ENCODE measurements around the gene TBR1. TPM values are rescaled to one million over a fixed set of nuclear protein-coding genes. Genes with fewer than 3 reads are reported as not detected.

TBR1 gene
- total and polyA plus RNA-seq, 4 experiments from 2014 or later, result not detected

DNA sequence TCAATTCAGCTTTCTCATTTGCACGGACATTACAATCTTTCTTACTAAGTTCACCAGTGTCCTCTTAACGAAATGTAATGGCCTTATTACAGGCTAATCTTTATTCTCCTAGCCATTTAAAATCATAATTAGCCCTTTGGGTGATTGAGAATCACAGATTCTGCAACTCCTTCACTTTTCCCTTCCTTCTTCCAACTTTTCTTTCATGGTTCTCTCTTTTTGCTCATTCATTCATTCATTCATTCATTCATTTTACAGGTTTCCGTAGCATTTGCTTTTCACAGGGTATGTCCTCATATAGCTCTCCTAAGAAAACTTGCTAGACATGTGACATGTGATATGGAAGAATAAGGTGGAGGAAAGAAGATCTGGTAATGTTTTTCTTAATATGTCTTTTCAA lies 16.0 kb downstream of the TBR1 start:
- Histone ChIP-seq H3K4me3 (ENCODE audit: low read length in 2 of 2) (no peak overlapping the region), H3K27ac (ENCODE audit: low read depth, low read length) (no peak overlapping the region), H3K36me3 (ENCODE audit: insufficient read depth, low read length) (no peaks in the 10 kb centered on the region), H3K27me3 (ENCODE audit: insufficient read depth, low read length) (peaks cover 16% of the 10 kb centered on the region), H3K4me1 (ENCODE audit: insufficient read depth, low read length) (peaks cover 6% of the 10 kb centered on the region), H3K9me3 (ENCODE audit: control insufficient read depth in 1 of 2, low read length in 2 of 2) (no peaks in the 10 kb centered on the region)
- Mint-ChIP-seq H3K9me3 (peaks cover 0 to 18% (median 9%) of the 10 kb centered on the region in 8 donors), H3K27me3 (peaks cover 49 to 56% of the 10 kb centered on the region in 2 donors), H3K4me3 (no peak overlapping the region), H3K4me1 (peaks cover 3 to 6% (median 5%) of the 10 kb centered on the region in 4 donors), H3K36me3 (no peaks in the 10 kb centered on the region), H3K27ac (no peak overlapping the region)
- CTCF ChIA-PET (ENCODE audit: partially characterized antibody), result no interaction called here
- intact Hi-C loops (cut with micrococcal nuclease), result no loop called here
- no peak for DNase-seq
- POLR2A ChIA-PET (ENCODE audit: partially characterized antibody), result no interaction called here

GRCh38 chr2:161434118-161434517 lies 18.0 kb downstream of the TBR1 start:
- no peak for DNase-seq
- H3K36me3 ChIP-seq (ENCODE audit: insufficient read depth, low read length), result no peaks in the 10 kb centered on the region
- Mint-ChIP-seq H3K36me3 (no peaks in the 10 kb centered on the region), H3K4me1 (no peaks in the 10 kb centered on the region), H3K27ac (no peak overlapping the region), H3K4me3 (no peak overlapping the region), H3K27me3 (peaks cover 41 to 48% of the 10 kb centered on the region in 2 donors), H3K9me3 (peaks cover 0 to 11% (median 3%) of the 10 kb centered on the region in 8 donors)
- ChIA-PET POLR2A (ENCODE audit: partially characterized antibody) (no interaction called here), CTCF (ENCODE audit: partially characterized antibody) (no interaction called here)
- intact Hi-C loops (cut with micrococcal nuclease), result no loop called here
- no peak overlapping the region for H3K27ac ChIP-seq (ENCODE audit: low read depth, low read length)
- H3K4me3 ChIP-seq (ENCODE audit: low read length in 2 of 2), result no peak overlapping the region
- no peaks in the 10 kb centered on the region for H3K9me3 ChIP-seq (ENCODE audit: control insufficient read depth in 1 of 2, low read length in 2 of 2)
- no peaks in the 10 kb centered on the region for H3K4me1 ChIP-seq (ENCODE audit: insufficient read depth, low read length)
- H3K27me3 ChIP-seq (ENCODE audit: insufficient read depth, low read length), result peaks cover 4% of the 10 kb centered on the region

DNA sequence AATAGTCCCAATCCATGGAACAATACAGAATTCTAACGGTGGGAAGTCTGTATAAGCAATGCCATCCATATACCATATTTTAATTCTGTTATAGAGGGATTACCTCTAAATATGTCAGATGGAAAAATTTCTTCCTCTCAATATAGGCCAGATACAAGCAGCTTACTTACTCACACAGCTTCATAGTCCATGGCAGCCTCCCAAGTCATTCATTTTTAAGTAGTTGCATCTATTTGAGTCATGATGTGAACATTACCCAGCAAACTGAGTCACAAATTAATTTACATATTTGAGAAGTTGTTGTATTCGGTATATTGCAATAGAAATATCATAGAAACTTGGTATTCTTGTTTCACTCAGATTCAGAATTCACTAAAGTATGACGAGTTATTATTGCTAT lies 20.3 kb downstream of the TBR1 start:
- Mint-ChIP-seq H3K4me3 (no peak overlapping the region), H3K36me3 (no peaks in the 10 kb centered on the region), H3K9me3 (peaks cover 0 to 8% (median 3%) of the 10 kb centered on the region in 8 donors), H3K27me3 (peaks cover 27 to 36% of the 10 kb centered on the region in 2 donors), H3K27ac (no peak overlapping the region), H3K4me1 (no peaks in the 10 kb centered on the region)
- intact Hi-C loops (cut with micrococcal nuclease), result no loop called here
- Histone ChIP-seq H3K4me3 (ENCODE audit: low read length in 2 of 2) (no peak overlapping the region), H3K9me3 (ENCODE audit: control insufficient read depth in 1 of 2, low read length in 2 of 2) (no peaks in the 10 kb centered on the region), H3K27ac (ENCODE audit: low read depth, low read length) (no peak overlapping the region), H3K27me3 (ENCODE audit: insufficient read depth, low read length) (peaks cover 4% of the 10 kb centered on the region), H3K36me3 (ENCODE audit: insufficient read depth, low read length) (no peaks in the 10 kb centered on the region), H3K4me1 (ENCODE audit: insufficient read depth, low read length) (no peaks in the 10 kb centered on the region)
- ChIA-PET POLR2A (ENCODE audit: partially characterized antibody) (no interaction called here), CTCF (ENCODE audit: partially characterized antibody) (no interaction called here)
- DNase-seq, result no peak

- Histone ChIP-seq H3K4me3 (ENCODE audit: low read length in 2 of 2) (no peak overlapping the region), H3K27ac (ENCODE audit: low read depth, low read length) (no peak overlapping the region), H3K4me1 (ENCODE audit: insufficient read depth, low read length) (no peaks in the 10 kb centered on the region), H3K27me3 (ENCODE audit: insufficient read depth, low read length) (peaks cover 4% of the 10 kb centered on the region), H3K9me3 (ENCODE audit: control insufficient read depth in 1 of 2, low read length in 2 of 2) (no peaks in the 10 kb centered on the region), H3K36me3 (ENCODE audit: insufficient read depth, low read length) (no peaks in the 10 kb centered on the region)
- no peaks in the 10 kb centered on the region for H3K4me1 Mint-ChIP-seq
- intact Hi-C loops (cut with micrococcal nuclease), result no loop called here
- H3K27me3 Mint-ChIP-seq, result peaks cover 28 to 40% of the 10 kb centered on the region in 2 donors
- ChIA-PET POLR2A (ENCODE audit: partially characterized antibody) (no interaction called here), CTCF (ENCODE audit: partially characterized antibody) (no interaction called here)
- H3K4me3 Mint-ChIP-seq, result no peak overlapping the region
- H3K9me3 Mint-ChIP-seq, result peaks cover 0 to 8% (median 3%) of the 10 kb centered on the region in 8 donors
- no peak overlapping the region for H3K27ac Mint-ChIP-seq
- no peaks in the 10 kb centered on the region for H3K36me3 Mint-ChIP-seq
- no peak for DNase-seq
Measured at GRCh38 chr2:161438598-161438997, 22.5 kb downstream of the TBR1 start.

DNA sequence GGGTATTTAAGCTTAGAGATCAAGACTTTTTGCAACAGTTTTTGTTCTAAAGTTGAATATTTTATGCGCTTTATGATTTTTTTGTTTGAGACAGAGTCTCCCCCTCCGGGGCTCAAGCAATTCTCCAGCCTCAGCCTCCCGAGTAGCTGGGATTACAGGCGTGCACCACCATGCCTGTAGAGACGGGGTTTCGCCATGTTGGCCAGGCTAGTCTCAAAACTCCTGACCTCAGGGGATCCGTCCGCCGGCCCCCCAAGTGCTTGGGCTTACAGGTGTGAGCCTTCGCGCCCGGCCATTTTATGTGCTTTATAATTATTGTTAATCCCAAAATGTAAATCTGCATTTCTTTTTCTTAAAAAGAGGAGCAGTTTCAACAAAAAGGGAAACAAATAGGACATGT lies 29.0 kb downstream of the TBR1 start:
- Mint-ChIP-seq H3K36me3 (no peaks in the 10 kb centered on the region), H3K9me3 (no peaks in the 10 kb centered on the region), H3K4me3 (no peak overlapping the region), H3K27me3 (peaks cover 19 to 28% of the 10 kb centered on the region in 2 donors), H3K27ac (no peak overlapping the region), H3K4me1 (no peaks in the 10 kb centered on the region)
- ChIA-PET CTCF (ENCODE audit: partially characterized antibody) (no interaction called here), POLR2A (ENCODE audit: partially characterized antibody) (no interaction called here)
- H3K27me3 ChIP-seq (ENCODE audit: insufficient read depth, low read length), result peaks cover 3% of the 10 kb centered on the region
- H3K4me1 ChIP-seq (ENCODE audit: insufficient read depth, low read length), result no peaks in the 10 kb centered on the region
- H3K9me3 ChIP-seq (ENCODE audit: control insufficient read depth in 1 of 2, low read length in 2 of 2), result no peaks in the 10 kb centered on the region
- intact Hi-C loops (cut with micrococcal nuclease), result no loop called here
- DNase-seq, result no peak
- H3K36me3 ChIP-seq (ENCODE audit: insufficient read depth, low read length), result no peaks in the 10 kb centered on the region
- no peak overlapping the region for H3K27ac ChIP-seq (ENCODE audit: low read depth, low read length)
- no peak overlapping the region for H3K4me3 ChIP-seq (ENCODE audit: low read length in 2 of 2)

GRCh38 chr2:161448431-161448830 lies 32.3 kb downstream of the TBR1 start:
- ChIA-PET POLR2A (ENCODE audit: partially characterized antibody) (no interaction called here), CTCF (ENCODE audit: partially characterized antibody) (no interaction called here)
- intact Hi-C loops (cut with micrococcal nuclease), result no loop called here
- H3K27me3 ChIP-seq (ENCODE audit: insufficient read depth, low read length), result peaks cover 3% of the 10 kb centered on the region
- no peaks in the 10 kb centered on the region for H3K4me1 ChIP-seq (ENCODE audit: insufficient read depth, low read length)
- Mint-ChIP-seq H3K27ac (no peak overlapping the region), H3K36me3 (no peaks in the 10 kb centered on the region), H3K9me3 (no peaks in the 10 kb centered on the region), H3K4me1 (no peaks in the 10 kb centered on the region), H3K27me3 (peaks cover 10 to 16% of the 10 kb centered on the region in 2 donors), H3K4me3 (no peak overlapping the region)
- H3K9me3 ChIP-seq (ENCODE audit: control insufficient read depth in 1 of 2, low read length in 2 of 2), result no peaks in the 10 kb centered on the region
- no peaks in the 10 kb centered on the region for H3K36me3 ChIP-seq (ENCODE audit: insufficient read depth, low read length)
- H3K4me3 ChIP-seq (ENCODE audit: low read length in 2 of 2), result no peak overlapping the region
- H3K27ac ChIP-seq (ENCODE audit: low read depth, low read length), result no peak overlapping the region
- DNase-seq, result no peak

DNA sequence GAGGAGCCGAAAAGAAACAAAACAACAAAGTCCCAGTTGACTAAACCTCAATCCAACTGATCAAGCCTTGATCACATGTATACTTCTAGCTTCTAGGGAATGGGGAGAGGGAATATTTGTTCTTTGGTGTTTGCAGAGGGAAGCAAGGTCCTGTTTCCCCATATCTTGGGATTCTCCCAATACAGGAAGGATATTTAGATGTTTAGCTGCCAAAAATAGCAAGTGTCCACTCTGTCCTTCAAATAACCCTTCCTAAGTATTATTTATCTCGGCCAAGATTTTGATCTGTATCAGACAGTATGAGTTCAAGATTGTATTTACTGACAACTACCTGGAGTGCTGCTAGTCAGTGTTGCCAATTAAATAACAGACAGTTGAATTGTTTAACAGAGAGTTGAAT lies 55.5 kb downstream of the TBR1 start:
- no peak for DNase-seq
- CTCF ChIA-PET (ENCODE audit: partially characterized antibody), result no interaction called here
- Mint-ChIP-seq H3K4me3 (no peak overlapping the region), H3K27ac (no peak overlapping the region), H3K4me1 (no peaks in the 10 kb centered on the region), H3K36me3 (no peaks in the 10 kb centered on the region), H3K9me3 (peaks cover 0 to 8% (median 0%) of the 10 kb centered on the region in 8 donors), H3K27me3 (peaks cover 16 to 17% of the 10 kb centered on the region in 2 donors)
- POLR2A ChIA-PET (ENCODE audit: partially characterized antibody), result no interaction called here
- intact Hi-C loops (cut with micrococcal nuclease), result no loop called here
- Histone ChIP-seq H3K27me3 (ENCODE audit: insufficient read depth, low read length) (no peaks in the 10 kb centered on the region), H3K9me3 (ENCODE audit: control insufficient read depth in 1 of 2, low read length in 2 of 2) (no peaks in the 10 kb centered on the region), H3K4me3 (ENCODE audit: low read length in 2 of 2) (no peak overlapping the region), H3K36me3 (ENCODE audit: insufficient read depth, low read length) (no peaks in the 10 kb centered on the region), H3K4me1 (ENCODE audit: insufficient read depth, low read length) (no peaks in the 10 kb centered on the region), H3K27ac (ENCODE audit: low read depth, low read length) (no peak overlapping the region)

DNA sequence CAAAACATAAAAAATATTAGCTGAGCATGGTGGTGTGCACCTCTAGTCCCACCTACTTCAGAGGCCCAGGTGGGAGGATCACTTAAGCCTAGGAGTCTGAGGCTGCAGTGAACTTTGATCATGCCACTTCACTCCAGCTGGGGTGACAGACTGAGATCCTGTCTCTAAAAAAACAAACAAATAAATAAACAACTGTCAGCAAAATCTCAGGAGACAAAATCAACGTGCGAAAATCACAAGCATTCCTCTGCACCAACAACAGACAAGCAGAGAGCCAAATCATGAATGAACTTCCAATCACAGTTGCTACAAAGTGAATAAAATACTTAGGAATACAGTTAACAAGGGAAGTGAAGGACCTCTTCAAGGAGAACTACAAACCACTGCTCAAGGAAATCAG lies 58.8 kb downstream of the TBR1 start:
- intact Hi-C loops (cut with micrococcal nuclease), result no loop called here
- POLR2A ChIA-PET (ENCODE audit: partially characterized antibody), result no interaction called here
- CTCF ChIA-PET (ENCODE audit: partially characterized antibody), result no interaction called here
- Mint-ChIP-seq H3K27ac (no peak overlapping the region), H3K4me1 (no peaks in the 10 kb centered on the region), H3K27me3 (peaks cover 5 to 8% of the 10 kb centered on the region in 2 donors), H3K9me3 (peaks cover 0 to 14% (median 7%) of the 10 kb centered on the region in 8 donors), H3K36me3 (no peaks in the 10 kb centered on the region), H3K4me3 (no peak overlapping the region)
- no peak overlapping the region for H3K27ac ChIP-seq (ENCODE audit: low read depth, low read length)
- no peak for DNase-seq
- no peaks in the 10 kb centered on the region for H3K4me1 ChIP-seq (ENCODE audit: insufficient read depth, low read length)
- no peaks in the 10 kb centered on the region for H3K27me3 ChIP-seq (ENCODE audit: insufficient read depth, low read length)
- no peak overlapping the region for H3K4me3 ChIP-seq (ENCODE audit: low read length in 2 of 2)
- H3K36me3 ChIP-seq (ENCODE audit: insufficient read depth, low read length), result no peaks in the 10 kb centered on the region
- H3K9me3 ChIP-seq (ENCODE audit: control insufficient read depth in 1 of 2, low read length in 2 of 2), result no peaks in the 10 kb centered on the region
